Amniotic epithelial cell (primary cell): ENCODE results near the gene MAPT.
A peak's percentile ranks its signal among the peaks of the same experiment; 100 is the strongest.

Experiments used
- DNase-seq: peaks from one replicate; pipeline ENCODE4 v3.0.0-alpha.2; 2010; ENCODE audit warnings: low read depth

The MAPT gene

DNA sequence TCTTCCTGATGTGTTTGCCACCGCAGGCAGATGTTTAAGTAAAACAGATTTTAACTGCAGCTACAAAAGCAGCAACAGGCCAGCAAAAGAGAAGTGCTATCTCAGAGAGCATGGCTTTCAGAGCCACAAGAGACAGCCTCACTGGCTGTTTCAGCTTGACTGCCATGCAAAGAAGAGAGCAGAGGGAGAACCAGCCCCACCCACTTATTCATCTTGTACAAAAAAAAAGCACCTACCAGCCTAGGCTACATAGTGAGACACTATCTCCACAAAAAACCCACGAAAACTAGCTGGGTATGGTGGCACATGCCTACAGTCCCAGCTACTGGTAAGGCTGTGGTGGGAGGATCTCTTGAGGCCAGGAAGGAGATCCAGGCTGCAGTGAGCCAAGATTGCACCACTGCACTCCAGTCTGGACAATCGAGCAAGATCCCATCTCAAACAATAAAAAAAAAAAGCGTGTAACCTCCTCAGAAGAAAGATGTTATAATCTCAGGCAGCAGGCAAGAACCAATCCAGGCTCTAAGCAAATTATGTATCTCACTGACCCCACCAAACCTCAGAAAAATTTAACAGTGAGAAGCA, 134.7 kb downstream of the MAPT start:
- peak; percentile 13 for DNase-seq

DNA sequence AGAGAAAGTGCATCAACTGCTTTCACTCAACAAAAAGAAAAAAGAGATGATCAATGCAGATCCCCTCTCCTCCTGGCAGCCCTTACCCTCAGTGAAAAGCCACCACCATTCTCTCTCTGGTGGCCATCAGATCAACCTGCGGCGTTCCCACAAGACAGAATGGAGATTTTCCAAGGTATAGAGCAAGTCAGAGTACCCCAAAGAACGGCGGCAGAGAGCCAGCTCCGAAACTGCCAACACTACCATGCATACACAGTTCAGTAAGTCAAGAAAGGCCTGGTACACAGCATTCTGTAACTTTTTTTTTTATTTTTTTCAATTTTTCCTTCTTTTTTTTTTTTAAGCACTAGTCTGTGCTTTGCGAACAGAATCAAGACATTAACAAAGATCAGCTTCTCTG, 135.3 kb downstream of the MAPT start:
- DNase-seq, result no peak

DNA sequence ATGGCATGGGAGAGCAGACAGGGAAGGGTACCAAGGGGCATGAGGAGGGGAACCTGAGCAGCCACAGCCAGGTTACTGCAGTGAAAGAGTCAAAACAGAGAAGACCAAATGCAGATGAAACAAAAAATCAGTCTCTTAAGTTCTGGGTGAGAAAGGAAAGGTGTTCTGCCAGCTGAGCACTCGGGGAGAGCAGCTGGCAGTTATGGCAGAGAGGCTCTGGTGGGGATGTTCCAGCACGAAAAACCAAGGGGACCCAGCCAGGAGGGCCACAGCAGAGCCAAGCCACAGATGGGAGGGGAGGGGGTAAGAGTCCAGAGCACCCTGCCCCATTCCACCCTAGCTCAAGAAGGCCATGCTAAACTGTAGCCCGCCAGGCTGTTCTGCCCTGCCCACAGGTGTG, 136.4 kb downstream of the MAPT start:
- no peak for DNase-seq

DNA sequence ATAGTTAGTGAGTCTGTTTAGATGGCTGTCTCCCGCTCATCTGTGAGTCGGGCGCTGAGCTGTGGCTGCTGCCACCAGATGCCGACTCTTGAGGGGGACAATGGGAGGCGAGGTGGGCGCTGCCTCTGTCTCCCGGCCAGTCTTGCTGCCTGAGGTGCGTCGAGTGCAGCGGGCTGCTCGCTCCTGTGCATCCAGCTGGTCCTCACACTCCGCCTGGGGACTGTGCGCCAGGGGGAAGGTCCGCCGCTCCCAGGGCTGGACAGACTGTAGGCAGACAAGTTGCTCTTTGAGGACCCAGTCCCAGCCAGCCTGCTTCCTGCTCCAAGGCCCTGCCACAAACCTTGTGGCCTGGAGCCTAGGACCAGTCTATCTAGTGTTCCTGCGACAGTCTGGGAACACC, 137.1 kb downstream of the MAPT start:
- DNase-seq, result no peak

DNA sequence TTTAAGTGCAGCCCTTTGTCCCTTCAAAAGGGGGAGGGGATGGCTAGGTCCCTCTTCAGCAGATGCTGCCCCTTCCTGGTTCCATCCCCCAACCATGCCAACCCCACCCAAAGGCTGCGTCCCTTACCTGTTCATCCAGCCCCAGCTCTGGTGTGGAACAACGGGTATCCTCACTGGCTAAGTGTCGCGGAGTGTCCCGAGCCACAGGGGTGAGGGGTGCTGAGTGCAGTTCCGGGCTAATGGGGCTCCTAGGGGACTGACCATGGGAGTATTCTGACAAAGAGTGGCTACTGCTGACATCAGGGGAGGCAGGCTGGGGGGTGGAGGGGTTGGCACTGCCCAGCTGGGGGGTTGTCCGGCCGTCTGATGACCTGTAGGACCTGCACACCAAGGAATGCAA, 137.6 kb downstream of the MAPT start:
- no peak for DNase-seq

DNA sequence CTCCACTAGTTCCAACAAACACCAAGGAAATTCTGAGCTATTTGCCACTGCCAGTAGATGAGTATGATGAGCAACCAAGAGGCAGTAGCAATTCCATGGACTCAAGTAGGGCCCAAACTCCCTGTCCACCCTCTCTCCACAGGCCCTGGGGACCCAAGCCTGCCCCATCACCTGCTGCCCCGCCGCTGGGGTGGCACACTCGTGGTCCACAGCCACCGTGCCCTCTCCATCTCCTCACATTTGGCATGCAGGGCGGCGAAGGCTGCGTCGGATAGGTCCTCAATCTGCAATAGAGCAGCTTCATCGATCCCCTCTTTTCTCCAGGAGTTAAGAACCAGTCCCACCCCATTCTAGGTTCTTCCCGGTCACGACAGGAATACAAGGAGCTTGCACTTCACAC, 138.6 kb downstream of the MAPT start:
- no peak for DNase-seq

DNA sequence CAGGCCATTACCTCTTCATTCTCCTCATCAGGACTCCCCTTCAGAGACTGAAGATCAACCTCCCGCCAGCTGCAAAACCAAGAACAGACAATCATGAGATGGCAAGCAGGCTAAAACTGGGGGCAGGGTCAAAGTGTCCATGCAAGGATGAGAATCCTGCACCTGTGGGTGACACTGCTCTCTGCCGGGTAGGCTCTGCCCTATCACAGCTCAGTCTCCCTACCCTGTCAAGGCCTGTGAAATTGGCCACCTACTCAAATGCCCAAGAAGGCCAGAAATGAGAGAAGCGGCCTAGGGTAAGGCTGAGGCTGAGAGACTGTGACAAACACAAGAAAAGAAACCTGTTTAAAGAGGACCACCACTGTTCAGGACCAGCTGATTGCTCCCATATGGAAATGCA, 139.0 kb downstream of the MAPT start:
- no peak for DNase-seq

DNA sequence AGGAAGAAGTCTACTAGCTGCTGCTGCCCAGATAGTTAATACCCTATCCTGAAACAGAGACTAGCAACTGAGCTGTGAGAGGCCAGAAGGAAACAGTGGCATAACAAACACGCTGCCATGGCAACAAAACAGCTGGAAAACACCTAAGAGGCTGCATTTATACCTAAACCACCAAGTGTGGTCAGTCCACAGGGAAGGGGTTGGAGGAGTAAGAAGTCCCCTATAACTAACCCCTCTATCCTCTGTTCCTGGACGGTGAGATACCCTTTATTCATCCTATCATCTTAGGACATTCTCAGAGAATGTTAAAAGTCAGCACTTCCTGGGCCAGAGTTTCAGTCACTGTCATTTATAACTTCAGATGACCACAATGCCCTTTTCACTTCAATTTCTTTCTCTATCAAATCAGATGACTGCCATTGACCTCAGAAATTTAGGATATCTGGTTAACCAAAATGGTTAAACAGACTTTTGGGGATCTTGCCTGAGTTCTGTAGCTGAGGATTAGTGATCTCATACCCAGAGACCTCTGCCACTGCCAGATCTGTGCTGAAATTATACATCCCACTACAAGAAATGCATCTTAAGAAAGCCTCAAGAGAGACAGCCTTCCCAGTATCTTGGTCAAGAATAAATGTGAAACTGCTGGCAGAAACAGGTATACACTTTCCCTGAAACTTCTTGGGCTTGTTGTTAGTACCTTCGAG, 140.9 kb downstream of the MAPT start:
- DNase-seq, result peak; percentile 19

DNA sequence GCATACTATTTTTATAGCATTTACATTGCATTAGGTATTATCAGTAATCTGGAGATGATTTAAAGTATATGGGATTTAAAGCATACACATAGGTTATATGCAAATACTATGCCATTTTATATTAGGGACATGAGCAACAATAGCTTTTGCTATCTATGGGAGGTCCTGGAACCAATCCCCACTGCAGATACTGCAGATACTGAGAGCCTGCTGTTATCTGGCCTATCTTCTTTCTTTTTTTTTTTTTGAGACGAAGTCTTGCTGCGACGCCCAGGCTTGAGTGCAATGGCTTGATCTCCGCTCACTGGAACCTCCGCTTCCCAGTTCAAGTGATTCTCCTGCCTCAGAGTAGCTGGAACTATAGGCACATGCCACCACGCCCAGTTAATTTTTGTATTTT, 142.1 kb downstream of the MAPT start:
- no peak for DNase-seq

DNA sequence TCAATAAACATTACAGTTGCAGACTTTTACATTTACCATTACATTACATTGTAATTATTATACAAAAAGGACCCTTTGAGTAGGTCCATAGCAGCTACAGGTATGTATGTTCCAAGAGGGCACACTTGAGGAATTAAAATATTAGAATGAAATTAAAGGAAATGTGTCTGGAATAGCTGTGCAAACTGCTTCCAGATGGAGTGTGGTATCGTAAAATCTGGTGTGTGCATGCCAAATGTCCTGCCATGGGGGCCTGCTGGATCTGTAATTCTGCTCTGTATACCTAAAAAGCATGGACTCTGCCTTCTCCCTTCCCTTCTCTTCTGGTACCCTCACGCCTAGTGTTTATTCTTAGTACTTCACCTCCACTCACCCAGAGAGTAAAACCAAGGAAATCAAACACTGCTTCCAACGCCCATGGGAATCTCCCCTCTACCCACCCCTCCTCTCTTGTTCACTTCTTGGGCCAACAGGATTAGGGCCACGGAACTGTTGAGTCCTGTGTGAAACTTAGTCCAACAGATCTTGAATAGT, 143.4 kb downstream of the MAPT start:
- no peak for DNase-seq

DNA sequence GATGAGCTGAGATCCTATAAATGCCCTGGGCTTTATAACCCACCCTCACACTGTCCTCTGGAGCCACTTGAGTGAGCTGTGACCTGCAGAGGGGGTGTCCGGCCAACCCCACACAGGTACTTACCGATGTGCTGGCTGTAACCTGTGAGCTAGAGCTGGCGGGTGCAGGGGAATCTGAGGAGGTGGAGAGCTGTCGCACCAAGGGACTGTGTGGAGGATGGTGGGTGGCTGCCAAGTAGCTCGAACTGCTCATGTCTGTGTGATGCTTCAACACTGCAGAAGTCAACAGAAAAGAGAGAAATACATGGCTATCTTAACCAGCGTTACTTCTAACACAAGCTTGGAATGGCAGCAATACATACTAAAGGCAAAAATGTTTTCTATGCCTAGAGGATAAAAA, 144.1 kb downstream of the MAPT start:
- no peak for DNase-seq

DNA sequence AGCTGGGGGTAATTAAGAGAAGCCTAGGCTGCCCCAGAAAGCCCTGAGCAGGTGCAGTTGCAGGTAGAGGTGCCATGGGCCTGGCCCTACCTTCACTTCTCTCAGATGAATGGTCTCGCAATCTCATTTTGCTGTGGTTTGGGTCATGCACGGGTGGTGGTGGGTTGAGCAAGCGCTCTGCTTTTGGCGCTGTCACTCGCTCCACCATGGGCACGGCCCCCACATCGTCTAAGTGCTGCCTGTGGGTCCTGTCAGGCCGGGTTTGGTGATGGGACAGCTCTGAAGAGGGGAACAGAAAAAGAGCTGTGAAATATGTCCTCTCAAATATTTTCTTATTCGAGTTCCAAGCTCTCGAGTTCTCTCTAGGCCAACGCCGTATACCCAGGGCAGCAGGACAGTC, 144.6 kb downstream of the MAPT start:
- DNase-seq, result no peak

DNA sequence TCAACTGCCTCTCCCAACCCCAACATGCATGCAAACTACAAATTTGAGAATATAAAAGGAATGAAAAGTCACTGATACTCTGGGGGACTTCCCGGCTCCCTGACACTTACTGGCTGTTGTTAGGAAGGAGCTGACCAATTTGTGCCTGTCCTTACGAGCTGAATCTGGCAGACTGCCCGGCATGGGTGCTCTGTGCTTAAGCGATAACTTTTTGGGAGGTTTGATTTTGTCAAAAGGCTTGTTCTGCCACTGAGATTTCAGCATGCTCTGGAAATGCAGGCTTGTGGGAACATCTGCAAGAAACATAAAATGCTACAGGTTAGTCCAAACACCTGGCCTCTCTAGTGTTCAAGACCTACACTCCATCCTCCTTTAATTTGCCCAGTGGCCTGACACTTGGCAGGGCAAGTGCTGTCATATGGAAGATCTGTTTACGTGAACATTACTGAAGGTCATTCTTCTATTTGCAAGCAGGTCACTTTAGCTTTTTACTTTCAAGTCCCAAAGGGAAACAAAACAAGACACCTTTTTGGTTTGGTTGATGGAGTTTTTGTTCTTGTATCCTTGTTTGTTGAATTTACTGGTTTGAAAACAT, 145.3 kb downstream of the MAPT start:
- no peak for DNase-seq

DNA sequence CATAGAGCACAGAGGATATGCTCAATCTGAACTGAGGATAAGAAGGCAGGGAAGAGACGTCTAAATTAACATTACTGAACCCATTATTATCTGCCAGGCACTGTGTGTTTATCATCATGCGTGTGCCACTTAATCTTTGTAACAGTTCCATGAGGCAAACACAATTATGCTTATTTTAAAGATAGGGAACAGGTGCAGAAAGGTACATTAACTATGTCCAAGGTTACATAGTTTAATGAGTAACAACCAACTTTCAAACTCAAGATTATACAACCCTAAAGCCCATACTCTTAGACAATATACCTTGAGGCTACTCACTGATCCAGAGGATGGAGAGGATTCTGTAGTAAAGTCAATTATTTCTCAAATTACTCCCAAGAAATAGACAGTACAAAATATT, 147.9 kb downstream of the MAPT start:
- no peak for DNase-seq

DNA sequence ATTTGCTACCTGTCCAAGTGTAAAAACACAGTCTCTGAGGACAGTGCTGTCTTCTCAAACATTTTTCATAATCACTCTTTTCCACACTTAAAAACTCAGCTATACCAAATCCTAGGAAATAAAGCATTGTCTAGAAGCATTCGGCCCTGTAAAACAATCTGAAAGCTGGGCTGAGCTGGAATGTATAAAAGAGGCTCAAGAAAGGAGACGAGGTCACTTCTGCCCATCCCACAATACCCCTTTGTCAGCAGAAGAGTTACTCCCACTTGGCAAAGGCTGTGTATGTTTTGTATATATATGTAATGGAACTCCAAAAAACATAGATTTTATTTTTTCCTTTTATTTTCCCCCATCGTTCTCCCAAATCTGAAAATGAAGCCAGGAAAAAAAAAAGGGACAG, 148.6 kb downstream of the MAPT start:
- DNase-seq, result no peak

DNA sequence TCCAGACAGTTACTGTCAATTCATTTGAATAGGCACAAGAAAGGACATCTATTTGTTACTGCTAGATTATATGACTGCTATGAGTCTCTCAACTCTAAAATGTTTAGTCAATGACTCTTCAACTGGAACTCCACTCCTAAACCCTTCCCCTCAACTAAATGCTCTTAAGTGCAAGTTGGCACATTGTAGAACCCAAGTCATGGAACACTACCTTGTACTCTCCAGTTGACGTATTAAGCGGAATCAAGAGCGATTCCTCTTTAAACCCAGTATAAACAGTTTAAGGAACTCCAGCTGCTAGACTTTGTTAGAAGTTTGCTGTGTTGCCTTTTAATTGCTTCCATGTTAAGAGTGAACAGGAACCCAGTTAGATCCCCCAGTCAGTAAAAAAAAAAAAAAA, 149.3 kb downstream of the MAPT start:
- DNase-seq, result no peak

DNA sequence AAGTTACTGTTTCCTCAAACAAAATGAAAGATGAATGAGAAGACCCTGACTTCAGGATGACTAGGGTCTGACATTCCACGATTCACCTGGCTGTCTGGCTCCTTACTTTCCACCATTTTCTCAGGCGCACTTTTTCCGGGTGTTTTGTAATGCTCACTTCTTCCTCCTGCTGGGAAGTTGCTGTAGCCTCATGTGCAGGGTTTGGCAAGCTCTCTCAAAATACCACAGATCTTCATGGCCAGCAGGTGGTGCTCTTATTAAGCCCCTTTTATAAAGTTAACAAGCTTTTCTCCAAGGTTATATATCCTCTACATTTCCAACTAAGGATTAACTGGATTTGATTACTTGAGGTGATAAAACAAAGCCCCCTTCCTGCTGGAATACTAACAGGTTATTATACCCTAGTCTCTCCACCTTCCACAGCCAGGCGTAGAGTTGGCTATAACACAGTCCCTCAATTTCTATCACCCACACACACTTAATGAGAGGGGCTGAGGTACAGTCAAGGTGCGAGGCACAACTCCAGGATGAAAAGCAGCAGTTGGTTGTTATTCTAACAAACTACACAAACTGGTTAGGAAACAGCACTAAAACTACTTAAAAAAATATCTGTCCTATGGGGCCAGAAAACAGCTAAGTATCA, 150.1 kb downstream of the MAPT start:
- peak; percentile 92 for DNase-seq

DNA sequence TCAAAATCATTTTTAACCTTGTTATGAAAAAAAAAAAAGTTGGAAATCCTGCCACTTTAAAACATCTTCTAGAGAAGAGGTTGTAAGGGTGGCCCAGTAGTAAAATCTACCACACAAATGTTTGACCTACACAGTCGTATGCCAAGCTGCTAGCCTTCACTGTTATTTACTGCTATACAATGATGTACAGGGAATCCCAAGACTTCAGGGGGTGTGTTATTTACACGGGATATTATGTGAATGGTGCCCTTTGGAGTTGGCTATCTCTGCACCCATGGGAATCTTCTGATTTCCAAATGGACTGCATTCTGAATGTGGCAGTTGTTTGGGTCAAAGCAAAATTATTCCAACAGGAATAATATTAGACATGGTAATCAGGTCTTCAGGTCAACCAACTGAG, 150.6 kb downstream of the MAPT start:
- no peak for DNase-seq

DNA sequence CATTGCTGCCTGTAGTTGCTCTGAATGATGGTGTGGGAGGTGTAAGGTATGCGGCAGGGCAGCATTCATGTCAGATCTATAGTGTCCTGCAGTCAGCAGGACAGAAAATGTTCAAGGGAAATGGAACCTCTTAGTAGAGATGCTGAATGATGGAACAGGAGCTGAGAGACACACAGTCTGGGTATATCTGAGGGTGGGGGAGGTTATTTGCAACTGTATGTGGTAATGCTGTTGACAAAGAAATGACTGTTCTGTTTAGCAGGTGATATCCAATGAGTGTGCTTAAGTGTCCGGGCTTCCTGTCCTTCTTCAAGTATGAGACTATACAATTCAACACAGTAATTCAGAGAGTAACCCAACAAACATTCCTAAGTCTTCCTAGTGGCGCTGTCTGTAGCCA, 151.3 kb downstream of the MAPT start:
- DNase-seq, result peak; percentile 61

DNA sequence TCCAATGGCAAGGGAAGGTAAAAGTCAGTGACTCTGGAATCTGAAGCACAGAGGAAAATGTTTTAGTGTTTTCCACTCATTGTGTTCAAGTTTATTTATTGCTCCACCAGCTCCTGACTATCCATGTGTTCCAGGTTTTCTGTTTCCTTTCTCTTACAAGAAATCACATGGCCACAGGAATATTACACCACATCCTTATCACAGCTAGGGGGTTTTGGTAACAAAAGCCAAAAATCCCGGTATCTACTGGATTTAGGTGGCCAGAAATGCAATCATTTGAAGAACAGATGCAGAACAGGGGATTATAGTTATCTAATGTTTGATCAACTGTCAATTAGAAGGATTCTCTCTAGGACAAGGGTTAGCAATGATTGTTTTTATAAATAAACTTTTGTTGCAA, 152.6 kb downstream of the MAPT start:
- DNase-seq, result peak; percentile 82

DNA sequence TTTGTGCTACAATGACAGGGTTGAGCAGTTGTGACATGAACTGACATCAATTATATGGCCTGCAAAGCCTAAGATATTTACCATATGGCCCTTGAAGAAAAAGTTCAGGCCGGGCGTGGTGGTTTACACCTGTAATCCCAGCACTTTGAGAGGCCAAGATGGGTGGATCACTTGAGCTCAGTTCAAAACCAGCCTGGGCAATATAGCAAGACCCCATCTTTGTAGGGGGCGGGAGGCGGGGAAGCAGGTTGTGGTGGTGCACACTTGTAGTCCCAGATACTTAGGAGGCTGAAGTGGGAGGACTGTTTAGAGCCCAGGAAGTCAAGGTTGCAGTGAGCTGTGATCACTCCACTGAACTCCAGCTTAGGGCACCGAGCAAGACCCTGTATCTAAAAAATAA, 153.0 kb downstream of the MAPT start:
- no peak for DNase-seq

DNA sequence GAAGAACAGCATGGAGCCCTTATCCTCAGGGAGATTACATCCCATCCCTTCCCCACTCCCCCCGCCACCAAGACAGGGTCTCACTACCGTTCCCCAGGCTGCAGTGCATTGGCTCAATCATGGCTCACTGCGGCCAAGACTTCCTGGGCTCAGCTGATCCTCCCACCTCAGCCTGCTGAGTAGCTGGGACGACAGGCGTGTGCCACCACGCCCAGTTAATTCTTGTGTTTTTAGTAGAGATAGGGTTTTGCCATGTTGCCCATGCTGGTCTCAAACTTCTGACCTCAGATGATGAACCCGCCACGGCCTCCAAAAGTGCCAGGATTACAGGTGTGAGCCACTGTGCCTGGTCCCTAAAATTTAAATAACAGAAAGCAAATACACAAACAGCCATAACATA, 153.5 kb downstream of the MAPT start:
- no peak for DNase-seq

DNA sequence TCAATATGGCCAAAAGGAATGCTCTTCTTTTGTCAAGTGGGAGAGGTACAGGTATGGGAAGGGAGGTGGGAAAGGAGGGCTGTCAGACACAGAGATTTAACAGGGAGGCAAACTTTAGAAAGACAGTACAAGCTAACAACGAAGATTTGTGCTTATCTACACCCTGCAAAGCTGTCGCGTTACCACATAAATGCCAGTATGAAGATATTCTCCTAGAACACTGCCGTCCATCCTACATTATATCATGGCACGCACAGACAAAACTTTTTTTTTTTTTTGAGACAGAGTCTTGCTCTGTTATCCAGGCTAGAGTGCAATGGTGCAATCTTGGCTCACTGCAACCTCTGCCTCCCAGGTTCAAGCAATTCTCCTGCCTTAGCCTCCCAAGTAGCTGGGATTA, 155.3 kb downstream of the MAPT start:
- no peak for DNase-seq
